ENCODE data around the gene WDR72. TPM values are rescaled to one million over a fixed set of nuclear protein-coding genes. Genes with fewer than 3 reads are reported as not detected.

WDR72 gene
- polyA plus RNA-seq, 1 of the 3 experiments (the other 2 are of a cell fraction), result 0.02 TPM

DNA sequence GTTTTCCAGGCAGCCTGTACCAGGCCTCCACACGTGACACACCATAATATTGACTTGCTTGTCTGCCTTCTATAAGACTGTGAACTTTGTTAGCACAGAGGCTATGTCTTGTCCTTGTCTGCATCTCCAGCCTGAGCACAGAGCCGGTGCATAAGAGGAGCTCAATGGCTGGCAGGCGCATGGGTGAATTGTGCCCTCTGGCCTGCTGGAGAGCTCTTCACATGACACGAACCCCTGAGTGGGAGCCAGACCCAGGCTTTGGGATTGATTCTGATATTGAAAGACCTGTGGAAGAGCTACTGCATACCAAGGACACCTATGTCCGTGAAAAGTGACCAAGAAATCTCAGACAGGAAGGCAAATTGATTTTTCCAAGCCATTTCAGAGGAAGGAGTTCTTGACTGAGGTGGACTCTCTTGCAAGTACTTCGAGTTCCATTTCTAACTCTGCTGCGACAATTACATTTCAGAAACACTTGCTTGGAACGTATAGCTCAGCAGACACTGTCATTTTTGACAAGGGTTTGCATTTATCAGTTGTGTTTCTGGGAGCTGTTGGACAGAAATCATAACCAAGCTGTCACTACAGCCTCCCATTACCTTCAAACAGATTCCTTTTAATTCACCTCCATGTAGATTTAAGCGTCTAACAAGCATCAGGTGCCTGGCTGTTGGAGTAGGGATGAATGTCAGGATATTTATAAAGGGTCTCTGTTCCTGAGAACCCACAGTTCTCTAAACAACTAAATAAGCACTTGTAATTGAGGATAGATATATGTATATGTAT, 281.3 kb downstream of the WDR72 start (continued):
- TF ChIP-seq POLR2AphosphoS5 (IDR thresholded peaks at IDR 0.05; ENCODE audit: low read depth, low read length), result no peak
- no peak for TF ChIP-seq TEAD4 (IDR thresholded peaks at IDR 0.05; ENCODE audit: borderline replicate concordance, insufficient read depth)

DNA sequence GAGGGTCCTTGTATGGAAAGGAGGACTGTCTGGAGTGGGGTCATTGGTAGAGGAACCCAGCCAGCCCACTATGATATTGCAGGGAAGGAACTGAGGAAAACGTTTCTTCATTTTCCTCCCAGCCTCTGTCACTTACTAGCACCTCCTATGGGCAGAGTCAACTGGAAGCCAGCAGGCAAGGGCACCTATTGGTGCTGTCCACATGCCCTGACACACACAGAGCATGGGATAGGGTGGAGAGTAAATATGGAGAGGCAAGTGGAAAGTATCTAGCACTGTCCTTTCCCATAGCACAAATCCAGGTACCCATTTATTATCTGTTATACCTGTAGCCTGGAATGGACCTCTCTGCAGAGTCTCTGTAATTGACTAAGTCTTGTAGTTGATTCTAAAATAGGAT, 285.6 kb downstream of the WDR72 start:
- POLR2A ChIA-PET, result no interaction called here
- Histone ChIP-seq H2AFZ (ENCODE audit: low read depth) (no peak overlapping the region), H3K4me2 (no peak overlapping the region), H3K9ac (no peak overlapping the region), H3F3A (replicated peaks; ENCODE audit: insufficient read depth) (no peaks in the 10 kb centered on the region), H4K20me1 (ENCODE audit: insufficient read depth) (no peaks in the 10 kb centered on the region), H3K9me2 (no peaks in the 10 kb centered on the region), H3K36me3 (replicated peaks in 1 of 2; ENCODE audit: control insufficient read depth in 1 of 2, insufficient read depth in 2 of 2, low read length in 1 of 2) (no peaks in the 10 kb centered on the region), H3K27me3 (ENCODE audit: insufficient read depth) (no peaks in the 10 kb centered on the region), H3K27ac (ENCODE audit: low read depth in 2 of 2, low read length in 1 of 2) (no peak overlapping the region), H3K79me2 (ENCODE audit: insufficient read depth) (no peaks in the 10 kb centered on the region), H3K4me3 (ENCODE audit: low read depth in 2 of 2, low read length in 1 of 2) (no peak overlapping the region), H3K4me1 (ENCODE audit: control insufficient read depth in 1 of 2, insufficient read depth in 2 of 2, low read depth in 1 of 2, low read length in 1 of 2) (no peaks in the 10 kb centered on the region), H3K9me3 (no peaks in the 10 kb centered on the region)
- TF ChIP-seq MXI1 (IDR thresholded peaks at IDR 0.05; ENCODE audit: low read depth, low read length), result no peak
- TF ChIP-seq YY1 (IDR thresholded peaks at IDR 0.05; ENCODE audit: low read depth), result no peak
- no peak for TF ChIP-seq SMC3 (IDR thresholded peaks at IDR 0.05; ENCODE audit: low read depth, low read length)
- TF ChIP-seq NRF1 (IDR thresholded peaks at IDR 0.05; ENCODE audit: low read depth, low read length), result no peak
- TF ChIP-seq, protein P1, sequence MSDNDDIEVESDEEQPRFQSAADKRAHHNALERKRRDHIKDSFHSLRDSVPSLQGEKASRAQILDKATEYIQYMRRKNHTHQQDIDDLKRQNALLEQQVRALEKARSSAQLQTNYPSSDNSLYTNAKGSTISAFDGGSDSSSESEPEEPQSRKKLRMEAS (IDR thresholded peaks at IDR 0.05; ENCODE audit: low read depth), result no peak
- TF ChIP-seq POLR2AphosphoS5 (IDR thresholded peaks at IDR 0.05; ENCODE audit: low read depth, low read length), result no peak
- TF ChIP-seq RXRA (IDR thresholded peaks at IDR 0.05; ENCODE audit: borderline replicate concordance, low read depth), result no peak
- TF ChIP-seq GABPA (IDR thresholded peaks at IDR 0.05; ENCODE audit: low read depth), result no peak
- TF ChIP-seq ELF1 (IDR thresholded peaks at IDR 0.05), result no peak
- 0% methylated on average over 1 of the region's 1 CpG for WGBS (ENCODE audit: low lambda C conversion rate)
- CTCF ChIA-PET, result no interaction called here
- DNase-seq, result no peak

DNA sequence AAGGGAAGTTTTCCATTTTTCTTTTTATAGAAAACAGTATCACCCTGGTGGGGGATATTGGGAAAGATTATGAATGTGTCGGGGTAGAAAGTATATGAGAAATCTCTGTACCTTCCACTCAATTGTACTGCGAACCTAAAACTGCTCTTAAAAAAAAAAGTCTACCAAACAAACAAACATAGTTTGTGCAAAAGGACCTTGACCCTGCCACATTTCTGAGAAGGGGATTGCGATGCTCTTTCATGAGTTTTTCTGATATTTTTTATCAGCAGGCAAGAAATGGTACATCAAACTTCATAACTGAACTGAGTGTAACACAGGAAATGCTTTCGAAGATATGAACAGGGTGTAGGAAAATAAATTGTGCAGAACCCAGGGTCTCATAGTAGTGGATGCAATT, 286.0 kb downstream of the WDR72 start:
- no peak for TF ChIP-seq MXI1 (IDR thresholded peaks at IDR 0.05; ENCODE audit: low read depth, low read length)
- TF ChIP-seq, protein P2, sequence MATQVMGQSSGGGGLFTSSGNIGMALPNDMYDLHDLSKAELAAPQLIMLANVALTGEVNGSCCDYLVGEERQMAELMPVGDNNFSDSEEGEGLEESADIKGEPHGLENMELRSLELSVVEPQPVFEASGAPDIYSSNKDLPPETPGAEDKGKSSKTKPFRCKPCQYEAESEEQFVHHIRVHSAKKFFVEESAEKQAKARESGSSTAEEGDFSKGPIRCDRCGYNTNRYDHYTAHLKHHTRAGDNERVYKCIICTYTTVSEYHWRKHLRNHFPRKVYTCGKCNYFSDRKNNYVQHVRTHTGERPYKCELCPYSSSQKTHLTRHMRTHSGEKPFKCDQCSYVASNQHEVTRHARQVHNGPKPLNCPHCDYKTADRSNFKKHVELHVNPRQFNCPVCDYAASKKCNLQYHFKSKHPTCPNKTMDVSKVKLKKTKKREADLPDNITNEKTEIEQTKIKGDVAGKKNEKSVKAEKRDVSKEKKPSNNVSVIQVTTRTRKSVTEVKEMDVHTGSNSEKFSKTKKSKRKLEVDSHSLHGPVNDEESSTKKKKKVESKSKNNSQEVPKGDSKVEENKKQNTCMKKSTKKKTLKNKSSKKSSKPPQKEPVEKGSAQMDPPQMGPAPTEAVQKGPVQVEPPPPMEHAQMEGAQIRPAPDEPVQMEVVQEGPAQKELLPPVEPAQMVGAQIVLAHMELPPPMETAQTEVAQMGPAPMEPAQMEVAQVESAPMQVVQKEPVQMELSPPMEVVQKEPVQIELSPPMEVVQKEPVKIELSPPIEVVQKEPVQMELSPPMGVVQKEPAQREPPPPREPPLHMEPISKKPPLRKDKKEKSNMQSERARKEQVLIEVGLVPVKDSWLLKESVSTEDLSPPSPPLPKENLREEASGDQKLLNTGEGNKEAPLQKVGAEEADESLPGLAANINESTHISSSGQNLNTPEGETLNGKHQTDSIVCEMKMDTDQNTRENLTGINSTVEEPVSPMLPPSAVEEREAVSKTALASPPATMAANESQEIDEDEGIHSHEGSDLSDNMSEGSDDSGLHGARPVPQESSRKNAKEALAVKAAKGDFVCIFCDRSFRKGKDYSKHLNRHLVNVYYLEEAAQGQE (IDR thresholded peaks at IDR 0.05; ENCODE audit: low read depth, low read length), result no peak
- 7% methylated on average over 4 of the region's 4 CpGs for WGBS (ENCODE audit: low lambda C conversion rate)

More for the DNA sequence above, 286.0 kb downstream of the WDR72 start:
- H3K4me2 ChIP-seq, result no peak overlapping the region
- H3K4me1 ChIP-seq (ENCODE audit: control insufficient read depth in 1 of 2, insufficient read depth in 2 of 2, low read depth in 1 of 2, low read length in 1 of 2), result no peaks in the 10 kb centered on the region
- no peaks in the 10 kb centered on the region for H3K79me2 ChIP-seq (ENCODE audit: insufficient read depth)
- ChIA-PET POLR2A (no interaction called here), CTCF (no interaction called here)
- no peaks in the 10 kb centered on the region for H4K20me1 ChIP-seq (ENCODE audit: insufficient read depth)
- H3K9ac ChIP-seq, result no peak overlapping the region
- no peaks in the 10 kb centered on the region for H3K9me2 ChIP-seq
- H3K4me3 ChIP-seq (ENCODE audit: low read depth in 2 of 2, low read length in 1 of 2), result no peak overlapping the region
- no peak for DNase-seq
- H3K27me3 ChIP-seq (ENCODE audit: insufficient read depth), result no peaks in the 10 kb centered on the region
- no peaks in the 10 kb centered on the region for H3K9me3 ChIP-seq
- H3F3A ChIP-seq (replicated peaks; ENCODE audit: insufficient read depth), result no peaks in the 10 kb centered on the region
- H3K27ac ChIP-seq (ENCODE audit: low read depth in 2 of 2, low read length in 1 of 2), result no peak overlapping the region
- H3K36me3 ChIP-seq (replicated peaks in 1 of 2; ENCODE audit: control insufficient read depth in 1 of 2, insufficient read depth in 2 of 2, low read length in 1 of 2), result no peaks in the 10 kb centered on the region
- H2AFZ ChIP-seq (ENCODE audit: low read depth), result no peak overlapping the region
